H1 (cell line): ENCODE results near the gene ADCY5.

Experiments
- CHD1 ChIP-seq: IDR thresholded peaks from 2 replicates; pipeline ENCODE4 v1.6.1; 2012; ENCODE audit warnings: low read depth, low read length, improper control_type of control experiment
- CHD2 ChIP-seq: IDR thresholded peaks from 2 replicates; pipeline ENCODE4 v1.6.1; 2012; ENCODE audit warnings: low read length, improper control_type of control experiment
- CTCF ChIP-seq, 3 experiments: IDR thresholded peaks; 1 replicate in 2 of 3; 2 replicates in 1 of 3; pipeline versions ENCODE4 v1.5.1 to v1.6.1; 2011; ENCODE audit warnings: low read length in 3 of 3, mild to moderate bottlenecking in 3 of 3, inconsistent platforms in 2 of 3, low read depth in 1 of 3, moderate library complexity in 1 of 3; ENCODE audit not compliant: insufficient read depth in 1 of 3; ENCODE audit errors: control extremely low read depth in 1 of 3
- E2F6 ChIP-seq: IDR thresholded peaks from 2 replicates; pipeline ENCODE4 v1.6.1; 2012; ENCODE audit warnings: inconsistent platforms
- FOSL1 ChIP-seq: IDR thresholded peaks from 2 replicates; pipeline ENCODE4 v1.6.1; 2011; ENCODE audit warnings: mild to moderate bottlenecking, low read depth, low read length, moderate library complexity; ENCODE audit not compliant: insufficient read depth
- JUN ChIP-seq: IDR thresholded peaks from 2 replicates; pipeline ENCODE4 v1.6.1; 2011; ENCODE audit warnings: low read depth, mild to moderate bottlenecking, improper control_type of control experiment, low read length
- JUND ChIP-seq: IDR thresholded peaks from 2 replicates; pipeline ENCODE4 v1.6.1; 2011; ENCODE audit warnings: mild to moderate bottlenecking, improper control_type of control experiment, low read length
- POLR2A ChIP-seq, 2 experiments: IDR thresholded peaks; 1 replicate in 1 of 2; 2 replicates in 1 of 2; pipeline ENCODE4 v1.6.1; 2011; ENCODE audit warnings: low read depth in 2 of 2, low read length in 2 of 2, mild to moderate bottlenecking in 2 of 2; ENCODE audit errors: control extremely low read depth in 1 of 2
- POLR2AphosphoS5 ChIP-seq: IDR thresholded peaks from 2 replicates; pipeline ENCODE4 v1.6.1; 2011; ENCODE audit warnings: low read depth, low read length
- RAD21 ChIP-seq, 2 experiments: IDR thresholded peaks in 1 of 2; conservative IDR thresholded peaks in 1 of 2; 2 replicates each; pipeline ENCODE4 v1.6.1; 2011; ENCODE audit warnings: low read depth in 2 of 2, low read length in 2 of 2, improper control_type of control experiment in 1 of 2, inconsistent platforms in 1 of 2, mild to moderate bottlenecking in 1 of 2, moderate library complexity in 1 of 2
- SRF ChIP-seq: IDR thresholded peaks from 2 replicates; pipeline ENCODE4 v1.6.1; 2011; ENCODE audit warnings: mild to moderate bottlenecking, low read depth, low read length, moderate library complexity
- TAF1 ChIP-seq: IDR thresholded peaks from 2 replicates; pipeline ENCODE4 v1.6.1; 2011; ENCODE audit warnings: mild to moderate bottlenecking, low read depth, low read length
- TF ChIP-seq, protein P1 (sequence below): IDR thresholded peaks from 2 replicates; pipeline ENCODE4 v1.6.1; 2012; ENCODE audit warnings: low read length, inconsistent platforms

- no peak for TF ChIP-seq CTCF (IDR thresholded peaks at IDR 0.05; ENCODE audit: control extremely low read depth in 1 of 3, insufficient read depth in 1 of 3, low read depth in 1 of 3, low read length in 3 of 3)
- no peak for TF ChIP-seq CHD2
- TF ChIP-seq CHD1 = no peak
- no peak for TF ChIP-seq SRF
- TF ChIP-seq, protein P1, sequence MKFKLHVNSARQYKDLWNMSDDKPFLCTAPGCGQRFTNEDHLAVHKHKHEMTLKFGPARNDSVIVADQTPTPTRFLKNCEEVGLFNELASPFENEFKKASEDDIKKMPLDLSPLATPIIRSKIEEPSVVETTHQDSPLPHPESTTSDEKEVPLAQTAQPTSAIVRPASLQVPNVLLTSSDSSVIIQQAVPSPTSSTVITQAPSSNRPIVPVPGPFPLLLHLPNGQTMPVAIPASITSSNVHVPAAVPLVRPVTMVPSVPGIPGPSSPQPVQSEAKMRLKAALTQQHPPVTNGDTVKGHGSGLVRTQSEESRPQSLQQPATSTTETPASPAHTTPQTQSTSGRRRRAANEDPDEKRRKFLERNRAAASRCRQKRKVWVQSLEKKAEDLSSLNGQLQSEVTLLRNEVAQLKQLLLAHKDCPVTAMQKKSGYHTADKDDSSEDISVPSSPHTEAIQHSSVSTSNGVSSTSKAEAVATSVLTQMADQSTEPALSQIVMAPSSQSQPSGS = no peak
- TF ChIP-seq E2F6 = no peak
- TF ChIP-seq POLR2A (IDR thresholded peaks at IDR 0.05; ENCODE audit: control extremely low read depth in 1 of 2, low read depth in 2 of 2, low read length in 2 of 2) = no peak
- TF ChIP-seq FOSL1 = no peak
- no peak for TF ChIP-seq JUN
- no peak for TF ChIP-seq RAD21 (IDR thresholded peaks at IDR 0.05 in 1 of 2, conservative IDR thresholded peaks at IDR 0.05 in 1 of 2; ENCODE audit: low read depth in 2 of 2, low read length in 2 of 2)
- TF ChIP-seq TAF1 = no peak
- no peak for TF ChIP-seq JUND
- TF ChIP-seq POLR2AphosphoS5 = no peak
Observed at GRCh38 chr3:123318374-123318773, 130.5 kb downstream of the ADCY5 start.
